Peyer's patch (tissue), 4 donors: ENCODE data around the gene TRHDE. TPM values are rescaled to one million over a fixed set of nuclear protein-coding genes. Genes with fewer than 3 reads are reported as not detected.
A peak's percentile ranks its signal among the peaks of the same experiment; 100 is the strongest.

Source experiments
- DNase-seq, 3 donors: peaks; one replicate each; pipeline ENCODE4 v3.0.0-alpha.2; 2017 to 2019
- H3K27ac ChIP-seq, 4 donors: fragments of 200-600 bp; sonication (generic); one replicate each; pipeline ENCODE4 v1.5.1; 2016 to 2019
- H3K27me3 ChIP-seq, 2 donors: fragments of 200-600 bp; sonication (generic); one replicate each; pipeline ENCODE4 v1.5.1; 2019
- H3K36me3 ChIP-seq, 3 donors: fragments of 200-600 bp; sonication (generic); one replicate each; pipeline ENCODE4 v1.5.1; 2016 to 2019
- H3K4me1 ChIP-seq, 4 donors: fragments of 200-600 bp; sonication (generic); one replicate each; pipeline ENCODE4 v1.5.1; 2016 to 2019
- H3K4me3 ChIP-seq, 4 donors: fragments of 200-600 bp; sonication (generic); 1 replicate in 3 of 4; 2 replicates in 1 of 4; pipeline ENCODE4 v1.5.1; 2016 to 2019; ENCODE audit warnings: mild to moderate bottlenecking in 1 of 4
- H3K9me3 ChIP-seq, 4 donors: fragments of 200-600 bp; sonication (generic); one replicate each; pipeline ENCODE4 v1.5.1; 2016 to 2019; ENCODE audit warnings: mild to moderate bottlenecking in 1 of 4
- POLR2A ChIP-seq, 2 donors: fragments of 450-650 bp; IDR thresholded peaks; one replicate each; pipeline ENCODE4 v1.5.1; 2017; ENCODE audit warnings: antibody characterized with exemption in 2 of 2, mild to moderate bottlenecking in 2 of 2, moderate library complexity in 2 of 2
- total RNA-seq, 4 donors: library from RNA; depleted of rRNA; stranded (reverse); fragments of >200 nt; gene quantifications; one replicate each; pipeline ENCODE4 v1.1.0, GENCODE V29; 2016
- TF ChIP-seq, protein P1 (sequence below), 6 experiments: fragments of 450-650 bp in 4 of 6; fragments of 200-600 bp in 2 of 6; sonication (generic) in 1 of 6; IDR thresholded peaks; one replicate each; pipeline ENCODE4 v1.5.1; 2017 to 2019; ENCODE audit warnings: antibody characterized with exemption in 6 of 6, mild to moderate bottlenecking in 3 of 6, moderate library complexity in 1 of 6

The TRHDE gene
- total RNA-seq, 4 donors from 2014 or later: 3.3 to 23.8 (median 15.2) TPM

DNA sequence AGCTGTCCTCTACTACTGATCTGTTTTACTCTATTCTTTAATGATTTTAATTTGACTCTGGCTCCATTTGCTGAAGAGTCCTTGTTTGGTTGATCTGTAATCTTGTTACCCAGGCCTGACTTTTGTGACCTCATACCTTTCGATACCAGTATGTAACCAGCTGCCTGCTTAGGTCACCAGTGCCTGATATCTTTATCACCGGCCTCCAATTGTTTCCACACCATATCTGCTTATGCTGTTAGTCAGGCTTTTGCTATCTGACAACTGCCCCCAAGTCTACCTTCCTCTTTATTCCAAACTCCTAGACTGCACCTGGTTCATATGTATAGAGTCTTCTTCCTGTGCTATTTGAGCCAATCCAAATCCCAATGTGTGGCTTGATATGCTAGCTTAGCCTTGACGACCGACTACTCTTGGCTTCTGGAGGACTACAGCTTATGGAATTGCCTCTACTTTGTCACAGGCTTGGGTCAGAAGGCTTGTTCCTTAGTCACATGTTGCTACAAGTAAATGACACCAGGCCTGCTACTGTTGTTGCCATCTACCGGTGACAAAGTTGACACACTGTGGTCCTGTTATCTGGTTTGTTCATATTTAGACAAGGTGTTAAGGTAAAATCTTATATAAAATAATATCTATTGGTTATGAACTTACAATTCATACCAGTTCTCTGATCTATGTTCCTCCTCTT is 193.9 kb downstream of the TRHDE start:
- no peak overlapping the region for H3K27ac ChIP-seq
- H3K9me3 ChIP-seq: no peaks in the 10 kb centered on the region
- TF ChIP-seq, protein P1, sequence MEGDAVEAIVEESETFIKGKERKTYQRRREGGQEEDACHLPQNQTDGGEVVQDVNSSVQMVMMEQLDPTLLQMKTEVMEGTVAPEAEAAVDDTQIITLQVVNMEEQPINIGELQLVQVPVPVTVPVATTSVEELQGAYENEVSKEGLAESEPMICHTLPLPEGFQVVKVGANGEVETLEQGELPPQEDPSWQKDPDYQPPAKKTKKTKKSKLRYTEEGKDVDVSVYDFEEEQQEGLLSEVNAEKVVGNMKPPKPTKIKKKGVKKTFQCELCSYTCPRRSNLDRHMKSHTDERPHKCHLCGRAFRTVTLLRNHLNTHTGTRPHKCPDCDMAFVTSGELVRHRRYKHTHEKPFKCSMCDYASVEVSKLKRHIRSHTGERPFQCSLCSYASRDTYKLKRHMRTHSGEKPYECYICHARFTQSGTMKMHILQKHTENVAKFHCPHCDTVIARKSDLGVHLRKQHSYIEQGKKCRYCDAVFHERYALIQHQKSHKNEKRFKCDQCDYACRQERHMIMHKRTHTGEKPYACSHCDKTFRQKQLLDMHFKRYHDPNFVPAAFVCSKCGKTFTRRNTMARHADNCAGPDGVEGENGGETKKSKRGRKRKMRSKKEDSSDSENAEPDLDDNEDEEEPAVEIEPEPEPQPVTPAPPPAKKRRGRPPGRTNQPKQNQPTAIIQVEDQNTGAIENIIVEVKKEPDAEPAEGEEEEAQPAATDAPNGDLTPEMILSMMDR (IDR thresholded peaks at IDR 0.05): no peak
- no peak for TF ChIP-seq POLR2A (IDR thresholded peaks at IDR 0.05)
- no peak for DNase-seq
- H3K27me3 ChIP-seq: no peaks in the 10 kb centered on the region
- no peak overlapping the region for H3K4me3 ChIP-seq
- H3K4me1 ChIP-seq: no peaks in the 10 kb centered on the region
- H3K36me3 ChIP-seq: no peaks in the 10 kb centered on the region

GRCh38 chr12:72467985-72468384 is 195.8 kb downstream of the TRHDE start:
- no peak overlapping the region for H3K4me3 ChIP-seq
- no peak overlapping the region for H3K27ac ChIP-seq
- no peak for TF ChIP-seq POLR2A (IDR thresholded peaks at IDR 0.05)
- TF ChIP-seq, protein P1 (IDR thresholded peaks at IDR 0.05): no peak
- no peaks in the 10 kb centered on the region for H3K36me3 ChIP-seq
- no peaks in the 10 kb centered on the region for H3K9me3 ChIP-seq
- no peaks in the 10 kb centered on the region for H3K27me3 ChIP-seq
- no peak for DNase-seq
- no peaks in the 10 kb centered on the region for H3K4me1 ChIP-seq

- H3K36me3 ChIP-seq: no peaks in the 10 kb centered on the region
- H3K9me3 ChIP-seq: no peaks in the 10 kb centered on the region
- H3K4me3 ChIP-seq: no peak overlapping the region
- H3K27me3 ChIP-seq: no peaks in the 10 kb centered on the region
- no peak for DNase-seq
- no peak for TF ChIP-seq POLR2A (IDR thresholded peaks at IDR 0.05)
- TF ChIP-seq, protein P1 (IDR thresholded peaks at IDR 0.05): no peak
- H3K27ac ChIP-seq: no peak overlapping the region
- H3K4me1 ChIP-seq: no peaks in the 10 kb centered on the region
Observed at GRCh38 chr12:72468505-72468904, 196.3 kb downstream of the TRHDE start.

DNA sequence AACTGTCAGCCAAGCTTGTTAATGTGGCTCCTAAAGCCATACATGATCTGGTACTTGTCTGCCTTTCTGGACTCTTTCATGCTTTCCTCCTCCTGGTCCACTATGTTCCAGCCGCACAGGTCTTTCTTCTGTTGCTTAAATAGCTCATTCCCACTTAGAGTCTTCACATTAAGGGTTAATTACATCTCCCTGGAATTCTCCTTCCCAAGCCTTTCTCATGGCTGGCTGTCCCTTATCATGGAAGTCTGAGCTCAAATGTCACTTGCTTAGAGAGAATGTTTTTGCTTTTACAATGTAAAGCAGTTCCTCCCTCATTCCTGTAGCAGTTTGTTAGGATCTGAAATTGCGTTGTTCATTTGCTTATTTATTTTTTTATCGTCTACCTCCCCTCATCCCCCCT is 199.6 kb downstream of the TRHDE start:
- Histone ChIP-seq H3K4me3 (no peak overlapping the region), H3K27ac (no peak overlapping the region), H3K4me1 (no peaks in the 10 kb centered on the region), H3K27me3 (no peaks in the 10 kb centered on the region), H3K36me3 (peaks cover 0 to 4% (median 0%) of the 10 kb centered on the region in 3 donors), H3K9me3 (no peaks in the 10 kb centered on the region)
- no peak for TF ChIP-seq POLR2A (IDR thresholded peaks at IDR 0.05)
- TF ChIP-seq, protein P1 (IDR thresholded peaks at IDR 0.05): no peak
- no peak for DNase-seq

DNA sequence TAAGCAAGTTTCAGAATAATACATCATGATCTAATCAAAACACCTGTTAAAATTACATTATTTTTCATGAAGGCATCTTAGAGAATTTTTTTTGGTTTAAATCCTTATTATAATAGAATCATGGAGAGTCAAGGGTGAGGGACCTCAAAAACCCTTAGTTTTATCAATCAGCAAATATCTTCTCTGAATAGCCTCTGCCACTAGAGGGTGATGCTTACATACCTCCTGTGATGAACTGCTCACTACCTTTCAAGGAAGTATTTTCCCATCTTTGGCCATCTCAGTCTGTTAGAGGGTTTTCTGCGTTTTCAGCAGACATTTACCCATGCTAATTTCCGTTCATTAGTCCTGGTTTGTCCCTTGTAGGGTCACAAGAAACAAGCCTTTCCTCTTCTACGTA is 200.2 kb downstream of the TRHDE start:
- Histone ChIP-seq H3K4me1 (no peaks in the 10 kb centered on the region), H3K9me3 (no peaks in the 10 kb centered on the region), H3K4me3 (no peak overlapping the region), H3K27ac (no peak overlapping the region), H3K27me3 (no peaks in the 10 kb centered on the region), H3K36me3 (peaks cover 0 to 4% (median 0%) of the 10 kb centered on the region in 3 donors)
- TF ChIP-seq, protein P1 (IDR thresholded peaks at IDR 0.05): peak in 1 of 6 experiments; percentile 5
- TF ChIP-seq POLR2A (IDR thresholded peaks at IDR 0.05): no peak
- no peak for DNase-seq
